Right renal pelvis (tissue), 4 donors: ENCODE data around the gene WASHC2A. TPM values are rescaled to one million over a fixed set of nuclear protein-coding genes. Genes with fewer than 3 reads are reported as not detected.
"Not testable (repeated sequence)": the region's sequence is repeated elsewhere in the genome, so short reads cannot be mapped to it uniquely, and the experiment has no call there.

Source experiments
- DNase-seq, 4 donors: peaks; one replicate each; pipeline ENCODE4 v3.0.0-alpha.2; 2013; ENCODE audit warnings: low read depth in 4 of 4, low spot score in 3 of 4, missing footprints in 1 of 4
- polyA plus RNA-seq, 4 donors: library from polyadenylated mRNA; unstranded; fragments of 120-200 nt; gene quantifications; one replicate each; pipeline ENCODE4 v1.2.1, GENCODE V29; 2013; ENCODE audit not compliant: insufficient read length in 4 of 4

WASHC2A gene
- polyA plus RNA-seq, 4 donors, result 55.7 to 79.0 (median 76.5) TPM

DNA sequence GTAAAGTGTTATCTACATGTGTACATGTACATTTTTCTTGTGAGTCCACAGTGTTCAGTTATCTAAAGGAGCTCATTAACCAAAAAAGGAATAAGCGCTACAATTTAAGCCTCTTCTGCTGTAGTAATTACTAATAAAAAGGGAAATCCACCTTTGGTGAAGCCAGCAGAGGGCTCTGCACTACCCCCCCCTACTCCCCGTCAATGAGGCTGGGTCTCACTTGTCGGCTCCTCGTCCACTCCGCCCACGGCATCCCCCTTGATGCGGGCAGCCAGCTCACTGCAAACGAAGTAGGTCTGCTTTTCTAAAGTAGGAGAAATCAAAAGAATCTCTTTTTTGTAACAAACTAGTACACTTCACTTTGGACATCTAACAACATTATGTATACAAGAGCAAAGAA, 4.7 kb upstream of the WASHC2A start:
- no peak for DNase-seq

DNA sequence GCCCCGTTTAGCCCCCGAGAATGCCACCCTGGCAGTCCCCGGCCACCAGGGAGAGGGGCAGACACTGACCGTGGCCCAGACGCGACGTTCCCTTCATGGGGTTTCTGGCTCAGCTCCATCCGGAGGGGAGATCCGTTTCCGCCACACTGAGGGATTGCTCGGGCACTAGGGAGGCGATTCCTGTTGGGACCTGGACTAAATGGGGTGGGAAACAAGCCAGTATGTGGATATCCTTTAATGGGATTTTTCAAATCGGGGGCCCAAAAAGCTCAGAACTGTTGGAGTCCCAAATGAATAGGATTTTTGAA, 552 bp downstream of the WASHC2A start:
- DNase-seq, result not testable (repeated sequence)

DNA sequence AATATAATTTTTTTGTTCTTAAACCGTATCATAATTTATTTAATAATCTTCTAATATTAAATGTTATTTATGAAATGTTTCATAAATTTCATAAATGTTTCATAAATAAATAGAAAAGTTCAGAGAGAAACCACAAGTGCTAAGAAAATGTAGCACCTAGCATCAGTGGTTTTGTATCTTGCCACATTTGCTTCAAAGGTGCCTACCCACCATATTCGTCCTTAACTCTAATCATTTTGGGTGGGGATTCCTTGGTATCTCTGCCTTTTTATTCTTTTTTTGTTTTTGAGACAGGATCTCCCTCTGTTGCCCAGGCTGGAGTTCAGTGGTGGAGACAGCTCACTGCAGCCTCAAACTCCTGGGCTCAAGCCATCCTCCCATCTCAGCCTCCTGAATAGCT, 7.4 kb downstream of the WASHC2A start:
- not testable (repeated sequence) for DNase-seq

DNA sequence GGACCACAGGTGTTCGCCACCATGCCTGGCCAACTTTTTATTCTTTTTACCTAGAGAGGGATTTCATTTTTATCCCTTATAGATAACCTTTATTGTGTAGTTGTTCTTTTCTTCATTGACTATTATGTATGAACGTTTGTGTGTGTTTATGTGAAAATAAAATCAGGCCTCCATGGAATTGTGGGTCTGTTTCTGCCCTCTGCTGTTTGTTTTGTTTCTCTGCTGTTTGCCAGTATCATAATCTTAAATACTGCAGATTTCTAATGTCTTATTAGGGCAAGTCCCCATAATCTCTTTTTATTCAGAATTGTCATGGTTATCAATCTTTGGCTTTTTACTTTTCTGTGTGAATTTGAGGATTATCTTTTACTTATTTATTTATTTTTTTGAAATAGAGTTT, 7.8 kb downstream of the WASHC2A start:
- not testable (repeated sequence) for DNase-seq

DNA sequence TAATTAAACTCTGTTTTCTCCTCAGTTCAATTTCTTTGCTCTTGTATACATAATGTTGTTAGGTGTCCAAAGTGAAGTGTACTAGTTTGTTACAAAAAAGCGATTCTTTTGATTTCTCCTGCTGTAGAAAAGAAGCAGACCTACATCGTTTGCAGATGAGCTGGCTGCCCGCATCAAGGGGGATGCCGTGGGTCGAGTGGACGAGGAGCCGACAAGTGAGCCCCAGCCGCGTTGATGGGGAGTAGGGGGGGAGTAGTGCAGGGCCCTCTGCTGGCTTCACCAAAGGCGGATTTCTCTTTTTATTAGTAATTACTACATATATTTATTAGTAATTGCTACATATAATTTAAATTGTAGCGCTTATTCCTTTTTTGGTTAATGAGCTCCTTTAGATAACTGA, 23.6 kb downstream of the WASHC2A start:
- DNase-seq, result not testable (repeated sequence)

DNA sequence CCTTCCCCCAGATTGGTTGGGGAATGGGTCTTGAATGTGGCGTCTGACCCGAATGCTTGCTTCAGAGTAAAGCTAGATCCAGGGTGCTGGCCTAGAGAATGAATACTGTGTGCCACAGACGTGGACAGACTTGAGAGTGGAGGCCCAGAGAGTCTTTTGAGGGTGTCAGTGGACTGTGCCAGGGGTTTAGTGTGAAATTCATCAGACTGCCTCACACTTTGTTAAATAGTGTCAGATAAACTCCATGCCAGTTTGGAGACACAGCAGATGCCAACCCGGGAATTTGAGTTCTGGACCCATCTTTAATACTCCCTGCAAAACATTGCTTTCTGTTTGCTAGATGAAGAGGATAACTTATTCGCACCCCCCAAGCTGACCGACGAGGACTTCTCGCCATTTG, 25.2 kb downstream of the WASHC2A start:
- not testable (repeated sequence) for DNase-seq

DNA sequence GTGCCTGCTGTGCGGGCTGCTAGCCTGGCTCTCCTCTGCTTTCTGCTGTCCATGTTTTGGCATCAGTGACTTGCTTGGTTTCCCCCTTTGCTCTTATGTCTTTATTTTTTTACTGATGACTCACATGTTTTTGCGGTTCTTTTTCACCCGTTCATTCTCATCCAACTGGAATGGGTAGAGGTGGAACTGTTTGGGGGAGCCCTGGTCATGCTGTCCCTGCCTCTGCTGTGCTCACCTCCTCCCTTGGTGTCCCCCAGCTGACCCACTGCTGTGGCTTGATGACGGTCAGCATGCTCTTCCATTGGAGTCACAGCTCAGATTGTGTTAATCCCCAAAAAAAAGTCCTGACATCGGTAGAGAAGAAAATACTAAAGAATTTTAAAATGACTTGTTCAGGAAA, 26.9 kb downstream of the WASHC2A start:
- not testable (repeated sequence) for DNase-seq

DNA sequence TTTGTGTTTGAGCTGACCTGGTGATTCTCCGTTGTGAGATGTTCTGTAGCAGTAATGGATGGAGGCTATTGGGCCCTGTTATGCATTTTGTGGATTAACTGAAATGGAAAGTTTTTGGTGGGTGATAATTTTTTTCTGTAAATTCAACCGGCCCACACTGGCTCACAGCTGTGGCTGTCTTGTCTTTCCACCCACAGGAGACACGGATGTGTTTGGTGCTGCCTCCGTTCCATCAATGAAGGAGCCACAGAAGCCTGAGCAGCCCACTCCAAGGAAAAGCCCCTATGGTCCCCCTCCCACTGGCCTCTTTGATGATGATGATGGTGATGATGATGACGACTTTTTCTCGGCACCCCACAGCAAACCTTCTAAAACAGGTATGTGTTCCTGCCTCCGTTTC, 27.6 kb downstream of the WASHC2A start:
- DNase-seq, result not testable (repeated sequence)

DNA sequence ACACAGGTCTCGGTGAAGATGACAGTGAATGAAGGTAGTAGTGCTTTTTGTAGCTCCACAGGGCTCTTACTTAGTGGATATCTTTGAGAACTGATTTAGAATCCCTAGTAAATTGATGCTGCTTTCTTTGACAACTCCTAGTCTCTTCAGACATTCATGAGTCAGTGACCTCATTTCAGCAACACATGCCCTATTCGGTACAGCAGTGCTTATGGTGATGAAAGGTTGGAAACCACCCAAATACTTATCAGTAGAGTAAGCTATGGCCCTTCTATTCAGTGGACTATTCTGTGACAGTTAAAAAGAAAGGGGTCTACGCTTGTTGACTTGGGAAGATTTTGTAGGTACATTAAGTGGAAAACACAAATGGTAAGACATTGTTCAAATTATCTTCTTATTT, 29.0 kb downstream of the WASHC2A start:
- DNase-seq, result not testable (repeated sequence)

DNA sequence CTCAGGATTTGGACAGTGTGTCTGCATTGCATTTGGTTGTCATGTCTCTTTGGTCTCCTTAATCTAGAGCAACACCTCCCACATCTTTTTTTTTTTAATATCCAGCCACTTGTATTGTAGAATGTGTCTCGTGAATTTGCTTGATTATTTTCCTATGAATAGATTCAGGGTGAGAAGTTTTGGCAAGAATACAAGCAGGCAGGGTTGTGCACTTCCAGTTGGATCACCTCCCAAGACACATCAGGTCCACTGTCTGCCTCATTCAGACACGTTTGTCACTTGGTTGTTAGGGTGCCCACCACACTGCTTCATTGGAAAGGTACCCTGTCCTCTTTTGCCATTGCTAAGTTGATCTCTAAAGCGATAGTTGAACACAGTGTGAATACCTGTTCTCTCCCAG, 30.9 kb downstream of the WASHC2A start:
- DNase-seq, result not testable (repeated sequence)

DNA sequence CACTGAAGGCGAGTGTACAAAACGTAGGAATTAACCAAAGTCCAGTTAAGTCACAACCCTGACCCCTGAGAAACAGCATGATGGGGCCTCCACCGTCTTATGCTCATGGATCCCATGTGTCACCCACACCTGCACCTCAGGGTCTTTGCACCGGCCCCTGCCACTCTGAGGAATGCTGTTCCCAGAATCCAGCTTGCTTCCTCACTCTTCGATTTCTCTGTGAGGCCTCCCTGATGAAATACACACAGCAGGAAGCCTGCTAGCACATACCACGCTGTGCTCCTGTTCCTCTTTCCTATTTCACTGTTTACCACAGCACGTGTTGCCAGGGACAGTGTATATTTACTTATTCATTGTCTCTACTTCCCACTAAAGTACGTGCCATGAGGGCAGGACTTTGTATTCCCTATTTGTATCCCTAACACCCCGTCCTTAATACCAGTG, 33.4 kb downstream of the WASHC2A start:
- not testable (repeated sequence) for DNase-seq

DNA sequence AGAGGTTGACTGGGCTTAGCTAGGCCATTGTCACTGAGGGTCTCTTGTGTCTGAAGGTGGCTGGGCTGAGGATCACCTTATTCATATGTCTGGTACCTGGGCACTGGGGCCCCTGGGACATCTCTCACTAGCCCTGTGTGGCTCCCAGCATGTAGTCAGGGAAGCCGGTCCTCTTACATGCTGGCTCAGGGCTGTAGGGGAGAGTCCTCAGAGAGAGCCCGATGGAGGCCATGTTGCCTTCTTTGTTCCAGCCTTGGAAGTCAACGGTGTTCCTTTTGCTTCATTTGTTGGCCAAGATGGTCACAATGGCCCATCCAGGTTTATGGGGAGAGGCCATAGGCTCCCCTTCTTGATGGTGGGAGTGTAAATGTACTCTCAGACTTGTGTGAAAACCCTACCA, 34.0 kb downstream of the WASHC2A start:
- DNase-seq, result not testable (repeated sequence)

DNA sequence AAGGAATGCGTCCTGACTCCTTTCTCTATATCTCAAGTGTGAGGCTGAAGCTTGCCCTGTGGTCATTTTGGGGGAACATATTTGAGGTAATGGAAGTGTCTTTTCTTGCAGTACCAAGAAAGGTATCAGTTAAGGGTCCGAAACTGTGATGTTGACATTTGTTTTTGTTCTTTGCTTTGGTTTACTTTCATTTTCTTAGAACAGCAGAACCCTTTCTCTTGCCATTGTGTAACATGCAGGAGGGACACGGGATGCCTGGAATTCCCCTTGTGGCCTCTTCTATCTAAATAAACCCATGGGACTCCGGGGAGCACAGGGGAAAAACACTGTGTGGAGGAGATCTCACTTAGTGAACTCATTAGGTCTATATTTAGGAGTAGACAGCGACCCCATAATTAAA, 34.5 kb downstream of the WASHC2A start:
- DNase-seq, result not testable (repeated sequence)

DNA sequence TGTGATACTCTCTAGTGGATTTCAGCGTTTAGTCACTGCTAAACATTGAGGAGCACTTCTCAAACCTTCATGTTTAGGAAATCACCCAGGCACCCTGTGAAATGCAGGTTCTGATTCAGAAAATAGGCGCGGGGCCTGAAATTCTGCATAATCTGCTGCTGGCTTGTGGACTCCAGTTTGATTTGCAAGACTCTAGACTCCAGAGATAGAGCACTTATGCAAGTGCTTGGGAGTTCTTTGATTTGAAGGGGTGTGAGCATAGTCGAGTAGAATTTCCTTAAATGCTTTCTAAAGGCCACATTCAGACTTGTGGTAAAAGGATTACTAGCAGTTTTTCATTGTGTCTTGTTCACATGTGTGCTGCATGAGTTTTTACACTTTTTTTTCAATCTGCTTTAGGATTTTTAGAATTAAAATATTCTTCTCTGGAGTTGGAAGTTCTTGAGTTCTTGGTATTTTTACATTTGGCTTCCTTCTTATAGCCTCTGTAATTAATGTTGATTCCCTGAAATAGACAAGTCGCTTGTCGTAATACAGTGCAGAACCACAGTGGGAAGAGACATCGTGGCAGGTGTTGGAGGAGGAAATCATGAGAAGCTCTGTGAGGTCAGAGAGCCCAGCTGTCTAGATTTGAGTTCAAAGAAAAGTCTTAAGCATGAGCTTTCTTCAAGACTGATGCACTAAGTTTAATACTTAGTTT, 41.4 kb downstream of the WASHC2A start:
- DNase-seq, result not testable (repeated sequence)

DNA sequence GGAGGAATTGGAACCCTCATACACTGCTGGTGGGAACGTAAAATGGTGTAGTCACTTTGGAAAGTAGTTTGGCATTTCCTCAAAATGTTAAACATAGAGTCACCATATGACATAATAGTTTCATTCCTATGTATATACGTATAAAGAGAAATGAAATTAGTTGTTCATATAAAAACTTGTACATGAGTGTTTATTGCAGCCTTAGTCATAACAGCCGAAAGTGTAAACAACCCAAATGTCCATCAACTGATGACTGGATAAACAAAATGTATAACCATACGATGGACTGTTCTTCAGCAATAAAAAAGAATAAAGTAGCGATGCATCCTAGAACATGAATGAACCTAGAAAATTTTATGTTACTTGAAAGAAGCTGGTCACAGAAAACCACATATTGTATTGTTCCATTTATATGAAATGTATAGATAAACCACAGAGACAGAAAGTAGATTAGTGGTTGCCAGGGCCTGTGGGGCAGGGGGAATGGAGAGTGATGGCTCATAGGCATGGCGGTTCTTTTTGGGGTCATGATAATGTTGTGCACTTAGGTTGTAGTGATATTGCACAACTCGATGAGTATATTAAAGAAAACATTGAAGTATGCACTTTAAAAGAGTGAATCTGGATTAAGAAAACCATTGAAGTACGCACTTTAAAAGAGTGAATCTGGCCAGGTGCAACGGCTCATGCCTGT, 44.8 kb downstream of the WASHC2A start:
- DNase-seq, result not testable (repeated sequence)

DNA sequence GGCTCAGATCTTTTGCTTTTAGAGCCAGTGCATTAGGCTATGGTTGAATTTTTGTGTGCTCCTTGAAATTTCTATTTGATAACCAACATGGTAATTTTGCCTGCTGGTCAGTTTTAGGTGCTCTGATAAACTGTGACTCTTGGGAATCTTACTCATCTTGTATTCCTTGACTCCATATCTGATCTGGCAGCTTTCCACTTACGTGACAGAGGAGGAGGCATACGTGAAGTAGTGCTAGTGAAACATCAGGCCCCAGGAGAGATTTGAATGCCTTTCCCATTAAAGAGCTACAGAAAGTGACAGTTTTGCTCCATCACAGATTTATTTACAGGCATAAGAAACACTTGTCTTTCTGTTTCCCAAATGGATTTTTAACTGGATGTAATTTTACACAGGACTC, 59.0 kb downstream of the WASHC2A start:
- not testable (repeated sequence) for DNase-seq

DNA sequence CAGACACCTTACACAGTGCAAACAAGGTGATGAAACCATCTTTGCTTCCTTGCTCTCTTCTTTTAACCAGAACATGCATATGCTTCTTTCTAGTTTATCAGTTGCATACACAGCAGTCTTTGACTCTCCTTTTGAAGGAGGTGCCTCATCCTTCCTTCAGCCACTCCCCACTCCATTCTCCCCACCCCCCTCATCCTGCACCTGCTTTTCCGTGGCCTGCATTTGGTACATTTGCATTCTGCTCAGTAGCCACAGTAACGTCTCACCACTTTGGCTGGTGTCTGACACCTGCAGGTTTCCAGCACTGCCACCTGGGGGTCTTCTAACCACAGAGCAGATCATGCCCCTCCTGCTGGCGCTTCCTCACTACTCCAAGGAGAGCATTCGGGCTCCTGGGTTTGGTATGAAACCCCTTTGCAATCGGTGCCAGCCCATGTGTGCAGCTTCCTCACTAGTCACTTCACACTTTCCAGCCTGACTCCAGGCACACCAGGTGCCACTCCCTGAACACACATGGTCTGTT, 60.1 kb downstream of the WASHC2A start:
- DNase-seq, result not testable (repeated sequence)

DNA sequence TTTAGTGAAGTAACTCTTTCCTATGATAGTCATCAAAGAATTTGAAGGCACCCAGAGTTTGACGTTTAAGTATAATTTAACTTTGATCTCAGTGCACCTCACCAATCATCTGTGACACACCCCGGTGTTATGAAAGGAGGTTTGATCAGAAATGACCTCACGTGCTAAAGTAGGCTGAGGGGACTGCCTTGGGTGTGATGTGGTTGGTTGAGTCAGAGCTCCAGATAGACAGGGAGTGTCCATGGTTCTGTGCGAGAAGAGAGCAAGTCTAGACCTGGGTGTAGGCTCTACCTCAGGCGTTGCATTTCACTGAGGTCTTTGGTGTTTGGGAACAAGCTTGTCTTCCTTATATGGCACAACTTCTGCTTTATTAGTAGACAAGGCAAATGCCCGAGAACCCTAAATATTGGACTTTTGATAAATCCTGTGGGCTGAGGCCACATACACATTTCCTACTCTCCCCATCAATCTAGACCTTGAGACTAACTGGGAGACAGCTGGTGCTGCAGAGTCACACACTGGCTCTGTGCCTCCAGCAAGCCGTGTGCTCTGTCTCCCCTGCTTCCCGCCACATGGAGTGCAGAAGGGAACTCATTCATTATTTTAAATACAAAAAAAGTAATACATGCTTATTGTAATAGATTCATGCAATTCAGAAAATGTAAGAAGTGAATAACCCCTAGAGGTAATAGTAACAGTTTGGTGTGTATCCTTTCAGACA, 63.7 kb downstream of the WASHC2A start:
- DNase-seq, result not testable (repeated sequence)

DNA sequence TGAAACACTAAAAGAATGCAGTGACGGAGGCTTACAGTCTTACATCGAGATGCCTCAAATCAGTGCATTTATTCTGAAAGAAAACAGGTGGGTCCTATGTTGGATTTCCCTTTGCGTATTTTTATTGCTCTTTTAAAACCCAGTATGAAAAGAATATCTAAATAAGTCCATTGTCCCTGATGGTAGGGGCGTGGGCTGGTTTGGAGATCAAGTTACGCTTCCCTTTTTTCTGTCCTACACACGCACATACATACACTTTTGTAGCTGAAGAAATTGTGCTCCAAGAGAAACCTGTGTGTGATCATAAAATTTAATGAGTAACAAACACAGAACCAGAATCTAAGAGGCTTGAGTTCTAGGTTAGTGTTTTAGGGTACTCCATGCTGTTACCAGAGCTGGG, 64.6 kb downstream of the WASHC2A start:
- DNase-seq, result not testable (repeated sequence)

DNA sequence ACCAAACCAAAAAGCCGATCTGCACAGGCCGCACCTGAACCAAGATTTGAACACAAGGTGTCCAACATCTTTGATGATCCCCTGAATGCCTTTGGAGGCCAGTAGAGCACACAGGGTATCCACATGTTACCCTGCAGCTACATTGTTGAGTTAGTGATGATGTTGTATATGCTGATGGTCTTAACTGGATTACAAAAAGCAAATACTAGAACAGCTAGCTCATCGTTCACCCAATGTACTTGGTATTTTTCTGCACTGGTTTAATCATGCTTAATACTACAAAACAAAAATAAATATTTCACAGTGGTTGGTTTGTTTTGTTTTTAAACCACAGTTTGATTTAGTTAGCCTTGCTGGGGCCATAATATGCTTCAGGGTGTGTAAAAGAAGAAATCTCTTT, 65.1 kb downstream of the WASHC2A start:
- DNase-seq, result not testable (repeated sequence)

DNA sequence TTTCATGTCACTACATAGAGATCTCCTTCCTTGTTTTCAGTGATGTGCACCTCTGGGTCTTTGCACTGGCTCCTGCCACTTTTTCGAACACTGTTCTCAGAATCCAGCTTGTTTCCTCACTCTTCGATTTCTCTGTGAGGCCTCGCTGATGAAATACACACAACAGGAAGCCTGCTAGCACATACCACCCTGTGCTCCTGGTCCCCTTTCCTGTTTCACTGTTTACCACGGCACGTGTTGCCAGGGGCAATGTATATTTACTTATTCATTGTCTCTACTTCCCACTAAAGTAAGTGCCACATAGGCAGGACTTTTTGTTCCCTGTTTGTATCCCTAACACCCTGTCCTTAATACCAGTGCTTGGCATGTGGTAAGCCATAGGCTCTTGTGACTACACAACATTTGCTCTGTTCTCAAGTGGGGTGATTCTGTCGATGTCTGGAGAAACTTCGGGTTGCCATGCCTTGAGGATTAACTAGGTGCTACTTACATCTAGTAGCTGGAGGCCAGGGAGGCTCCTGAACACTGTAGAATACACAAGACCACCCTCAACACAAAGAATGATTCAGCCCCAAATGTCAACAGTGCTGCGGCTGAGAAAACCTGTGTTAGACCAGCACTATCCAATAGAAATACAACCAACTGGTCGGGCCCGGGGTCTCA, 75.9 kb downstream of the WASHC2A start:
- DNase-seq, result not testable (repeated sequence)
